ENCODE measurements around the gene LYRM1. TPM values are rescaled to one million over a fixed set of nuclear protein-coding genes. Genes with fewer than 3 reads are reported as not detected.

Gene LYRM1
- total RNA-seq, 3 donors from 2014 or later: 16.4 to 25.2 (median 17.3) TPM

GRCh38 chr16:20910781-20911321 lies 10.3 kb downstream of the LYRM1 start:
- ATAC-seq (peak; percentile 84), DNase-seq (no peak)
- H3K4me3 ChIP-seq: no peak overlapping the region
- intact Hi-C loops (cut with DNase I, micrococcal nuclease): no loop called here
- no peaks in the 10 kb centered on the region for H3K36me3 ChIP-seq (ENCODE audit: low read depth)
- no peaks in the 10 kb centered on the region for H3K9me3 ChIP-seq
- TF ChIP-seq, protein P1, sequence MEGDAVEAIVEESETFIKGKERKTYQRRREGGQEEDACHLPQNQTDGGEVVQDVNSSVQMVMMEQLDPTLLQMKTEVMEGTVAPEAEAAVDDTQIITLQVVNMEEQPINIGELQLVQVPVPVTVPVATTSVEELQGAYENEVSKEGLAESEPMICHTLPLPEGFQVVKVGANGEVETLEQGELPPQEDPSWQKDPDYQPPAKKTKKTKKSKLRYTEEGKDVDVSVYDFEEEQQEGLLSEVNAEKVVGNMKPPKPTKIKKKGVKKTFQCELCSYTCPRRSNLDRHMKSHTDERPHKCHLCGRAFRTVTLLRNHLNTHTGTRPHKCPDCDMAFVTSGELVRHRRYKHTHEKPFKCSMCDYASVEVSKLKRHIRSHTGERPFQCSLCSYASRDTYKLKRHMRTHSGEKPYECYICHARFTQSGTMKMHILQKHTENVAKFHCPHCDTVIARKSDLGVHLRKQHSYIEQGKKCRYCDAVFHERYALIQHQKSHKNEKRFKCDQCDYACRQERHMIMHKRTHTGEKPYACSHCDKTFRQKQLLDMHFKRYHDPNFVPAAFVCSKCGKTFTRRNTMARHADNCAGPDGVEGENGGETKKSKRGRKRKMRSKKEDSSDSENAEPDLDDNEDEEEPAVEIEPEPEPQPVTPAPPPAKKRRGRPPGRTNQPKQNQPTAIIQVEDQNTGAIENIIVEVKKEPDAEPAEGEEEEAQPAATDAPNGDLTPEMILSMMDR (IDR thresholded peaks at IDR 0.05): no peak
- H3K4me1 ChIP-seq (ENCODE audit: low read depth): no peaks in the 10 kb centered on the region

- Histone ChIP-seq H3K36me3 (ENCODE audit: low read depth) (no peaks in the 10 kb centered on the region), H3K4me3 (no peak overlapping the region), H3K4me1 (ENCODE audit: low read depth) (no peaks in the 10 kb centered on the region), H3K9me3 (no peaks in the 10 kb centered on the region)
- ATAC-seq (no peak), DNase-seq (no peak)
- TF ChIP-seq, protein P1 (IDR thresholded peaks at IDR 0.05): no peak
- intact Hi-C loops (cut with DNase I, micrococcal nuclease): no loop called here
These were observed 10.8 kb downstream of the LYRM1 start for GRCh38 chr16:20911361-20911760.

- Histone ChIP-seq H3K36me3 (ENCODE audit: low read depth) (no peaks in the 10 kb centered on the region), H3K4me3 (no peak overlapping the region), H3K9me3 (no peaks in the 10 kb centered on the region), H3K4me1 (ENCODE audit: low read depth) (no peaks in the 10 kb centered on the region)
- intact Hi-C loops (cut with DNase I, micrococcal nuclease): no loop called here
- no peak for ATAC-seq
- DNase-seq: no peak
- TF ChIP-seq, protein P1 (IDR thresholded peaks at IDR 0.05): no peak
These were observed 15.7 kb downstream of the LYRM1 start for GRCh38 chr16:20916289-20916688.

DNA sequence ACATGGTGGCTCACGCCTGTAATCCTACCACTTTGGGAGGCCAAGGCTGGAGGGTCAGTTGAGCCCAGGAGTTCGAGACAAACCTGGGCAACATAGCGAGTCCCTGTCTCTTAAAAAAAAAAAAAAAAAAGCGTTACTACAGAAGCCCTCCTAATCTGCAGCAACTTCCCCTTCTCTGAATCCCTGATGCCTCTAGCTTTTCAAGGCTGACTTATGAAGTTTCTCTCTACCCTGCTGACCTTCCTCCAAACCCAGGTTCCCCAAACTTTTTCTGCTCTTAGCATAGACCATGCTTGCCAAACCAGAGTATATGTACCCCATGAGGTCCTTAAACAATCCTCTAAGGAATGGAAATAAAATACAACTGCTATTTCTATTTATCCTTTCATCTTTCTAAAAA lies 16.4 kb downstream of the LYRM1 start:
- intact Hi-C loops (cut with DNase I, micrococcal nuclease): no loop called here
- Histone ChIP-seq H3K9me3 (no peaks in the 10 kb centered on the region), H3K4me1 (ENCODE audit: low read depth) (no peaks in the 10 kb centered on the region), H3K4me3 (no peak overlapping the region), H3K36me3 (ENCODE audit: low read depth) (no peaks in the 10 kb centered on the region)
- ATAC-seq: no peak
- DNase-seq: no peak
- TF ChIP-seq, protein P1 (IDR thresholded peaks at IDR 0.05): no peak

DNA sequence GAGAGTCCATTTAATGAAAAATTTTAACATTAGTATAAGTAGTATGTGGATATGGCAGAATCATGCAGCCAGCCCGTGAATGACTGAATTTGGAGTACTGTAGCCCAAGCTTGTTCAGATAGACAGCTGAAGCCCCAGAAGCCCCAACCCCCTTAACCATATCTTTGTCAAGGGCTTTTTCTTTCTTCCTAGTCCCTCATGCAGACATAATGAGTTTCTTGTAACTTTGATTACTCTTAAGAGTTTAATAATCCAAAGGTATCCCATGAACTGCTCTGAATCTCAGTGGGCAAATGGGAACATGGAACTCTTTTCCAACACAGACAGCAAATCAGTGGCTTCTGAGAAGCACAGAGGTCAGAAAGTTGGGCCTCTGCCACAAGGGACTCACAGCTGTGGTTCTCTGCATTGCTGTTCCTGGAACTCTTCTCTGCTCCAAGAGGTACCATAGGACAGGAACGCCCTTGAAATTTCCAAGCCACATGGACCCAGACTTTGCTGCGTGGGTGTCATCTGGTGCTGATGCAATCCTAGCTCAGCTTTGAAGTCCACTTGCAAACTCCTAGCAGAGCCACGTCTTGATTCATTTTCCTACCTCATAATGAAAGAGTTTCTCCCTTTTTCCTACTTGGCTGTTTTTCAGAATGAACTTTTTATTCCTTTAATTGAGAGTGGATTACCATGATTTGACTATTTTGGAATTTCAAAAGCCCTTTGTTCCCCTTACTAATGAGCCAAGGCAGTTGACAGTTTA lies 18.1 kb downstream of the LYRM1 start:
- Histone ChIP-seq H3K4me1 (ENCODE audit: low read depth) (no peaks in the 10 kb centered on the region), H3K9me3 (no peaks in the 10 kb centered on the region), H3K36me3 (ENCODE audit: low read depth) (no peaks in the 10 kb centered on the region), H3K4me3 (no peak overlapping the region)
- intact Hi-C loops (cut with DNase I, micrococcal nuclease): no loop called here
- ATAC-seq (no peak), DNase-seq (no peak)
- TF ChIP-seq, protein P1 (IDR thresholded peaks at IDR 0.05): no peak
